Measurements from ENCODE around the gene SLC37A4. TPM values are rescaled to one million over a fixed set of nuclear protein-coding genes. Genes with fewer than 3 reads are reported as not detected.

SLC37A4 gene
- total and polyA plus RNA-seq, 10 of the 15 experiments (the other 5 are each of a cell fraction or from before 2014, with no cell fraction given): 11.6 to 29.7 (median 20.4) TPM

- no peaks in the 10 kb centered on the region for H3K4me1 ChIP-seq (ENCODE audit: control insufficient read depth, insufficient read depth, low read length)
- TF ChIP-seq PAX8 (IDR thresholded peaks at IDR 0.05) (no peak), ZZZ3 (IDR thresholded peaks at IDR 0.05; ENCODE audit: control insufficient read depth, insufficient read length, low read depth) (no peak), SMAD1 (IDR thresholded peaks at IDR 0.05; ENCODE audit: low read depth, partially characterized antibody) (no peak)
- ChIA-PET CTCF (no interaction called here), RAD21 (ENCODE audit: unreplicated experiment) (no interaction called here), POLR2A (interaction anchor here (1.6 kb wide), 1 partner anchor 9 kb away, joined by 5 read pairs; the partner anchor contains the start of gene SLC37A4), SMC1A (ENCODE audit: uncharacterized antibody, unreplicated experiment) (no interaction called here)
- FAIRE-seq (no peak), ATAC-seq (no peak), DNase-seq (ENCODE audit: low read depth, low spot score) (no peak)
- H2AFZ ChIP-seq (ENCODE audit: control insufficient read depth, low read depth, low read length): no peak overlapping the region
- no peak overlapping the region for H3K4me2 ChIP-seq (ENCODE audit: control insufficient read depth, insufficient read depth)
- no peaks in the 10 kb centered on the region for H3K9me3 ChIP-seq (replicated peaks; ENCODE audit: control insufficient read depth, insufficient read depth, low read length)
- peaks cover 5 to 9% of the 10 kb centered on the region in 2 experiments; a peak in 3 of 4 replicates for H3K36me3 ChIP-seq (ENCODE audit: control insufficient read depth in 2 of 2, insufficient read depth in 2 of 2, low read length in 1 of 2)
- no peak overlapping the region for H3K4me3 ChIP-seq
- no peaks in the 10 kb centered on the region for H4K20me1 ChIP-seq (ENCODE audit: control insufficient read depth, insufficient read depth)
- BruUV-seq (replicated peaks): no TSS peak
- H3K27ac ChIP-seq (ENCODE audit: control insufficient read depth, insufficient read depth): no peak overlapping the region
- in situ Hi-C loops (cut with MboI): no loop called here
- 89% methylated on average over 5 of the region's 5 CpGs for WGBS (ENCODE audit: insufficient coverage, insufficient replicate concordance, low lambda C conversion rate, missing lambda C conversion rate)
- H3K27me3 ChIP-seq (replicated peaks in 1 of 2; ENCODE audit: control insufficient read depth in 2 of 2, insufficient read depth in 2 of 2, low read length in 1 of 2): no peaks in the 10 kb centered on the region
- H3K79me2 ChIP-seq (ENCODE audit: control insufficient read depth, insufficient read depth, low read length): peaks cover 38% of the 10 kb centered on the region
- no peak overlapping the region for H3K9ac ChIP-seq (ENCODE audit: control insufficient read depth, insufficient read depth, low read length)
- intact Hi-C loops (cut with micrococcal nuclease; ENCODE audit: unreplicated experiment): no loop called here
Observed at GRCh38 chr11:119021631-119022030, 9.0 kb downstream of the SLC37A4 start.

DNA sequence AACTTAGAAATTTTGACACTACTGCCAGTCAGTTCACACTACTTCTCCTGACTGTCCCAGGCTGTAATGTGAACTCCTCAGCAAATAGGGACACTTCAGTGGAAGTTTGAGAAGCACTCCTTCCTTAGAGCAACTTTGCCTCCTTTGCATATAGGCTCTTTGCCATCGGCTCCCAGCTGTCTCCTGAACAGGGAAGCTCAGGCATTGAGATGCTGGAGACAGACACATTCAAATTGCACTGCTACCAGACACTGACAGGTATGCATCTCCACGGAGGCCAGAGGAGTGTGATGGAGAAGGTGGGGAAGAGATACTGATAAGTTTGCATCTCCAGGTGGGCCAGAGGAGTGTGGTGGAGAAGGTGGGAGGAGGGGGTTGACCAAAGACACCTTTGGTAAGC, 10.7 kb downstream of the SLC37A4 start:
- Histone ChIP-seq H3K79me2 (ENCODE audit: control insufficient read depth, insufficient read depth, low read length) (peaks cover 50% of the 10 kb centered on the region), H4K20me1 (ENCODE audit: control insufficient read depth, insufficient read depth) (no peaks in the 10 kb centered on the region), H3K9ac (ENCODE audit: control insufficient read depth, insufficient read depth, low read length) (peak overlapping the region; percentile 24), H3K4me2 (ENCODE audit: control insufficient read depth, insufficient read depth) (peak overlapping the region; percentile 92), H3K27ac (ENCODE audit: control insufficient read depth, insufficient read depth) (no peak overlapping the region; the same call in 1 of the 2 replicates), H3K27me3 (replicated peaks in 1 of 2; ENCODE audit: control insufficient read depth in 2 of 2, insufficient read depth in 2 of 2, low read length in 1 of 2) (no peaks in the 10 kb centered on the region), H3K36me3 (ENCODE audit: control insufficient read depth in 2 of 2, insufficient read depth in 2 of 2, low read length in 1 of 2) (peaks cover 14 to 15% of the 10 kb centered on the region in 2 experiments), H3K4me3 (peak overlapping the region; percentile 96), H3K4me1 (ENCODE audit: control insufficient read depth, insufficient read depth, low read length) (no peaks in the 10 kb centered on the region; the same call in 1 of the 2 replicates), H3K9me3 (replicated peaks; ENCODE audit: control insufficient read depth, insufficient read depth, low read length) (no peaks in the 10 kb centered on the region; the same call in 2 of the 3 replicates), H2AFZ (ENCODE audit: control insufficient read depth, low read depth, low read length) (no peak overlapping the region)
- FAIRE-seq: no peak
- ChIA-PET POLR2A (interaction anchor here (0.6 to 2.1 kb wide), 6 partner anchors 10 to 301 kb away, joined by 3 to 6 read pairs (median 4); partner anchors contain the start of genes C2CD2L, HYOU1 and SLC37A4), SMC1A (ENCODE audit: uncharacterized antibody, unreplicated experiment) (interaction anchor here (1.3 to 6.4 kb wide), 4 partner anchors 10 to 86 kb away, joined by 3 to 40 read pairs (median 15); partner anchors contain the start of genes CENATAC and SLC37A4), CTCF (interaction anchor here (1.3 to 3.2 kb wide), 3 partner anchors 10 to 37 kb away, joined by 4 to 16 read pairs (median 16); partner anchors contain the start of gene HYOU1), RAD21 (ENCODE audit: unreplicated experiment) (interaction anchor here (1.3 kb wide), 1 partner anchor 65 kb away, joined by 4 read pairs; the partner anchor contains the start of gene HMBS)
- no peak for ATAC-seq
- WGBS (ENCODE audit: insufficient coverage, insufficient replicate concordance, low lambda C conversion rate, missing lambda C conversion rate): 44% methylated on average over 2 of the region's 2 CpGs
- DNase-seq (ENCODE audit: low read depth, low spot score): no peak
- intact Hi-C loops (cut with micrococcal nuclease; ENCODE audit: unreplicated experiment) (loop anchor here (2.0 to 5.0 kb wide), 2 partner anchors 37 to 82 kb away; partner anchors contain the start of genes DPAGT1 and HYOU1), in situ Hi-C loops (cut with MboI) (no loop called here)
- no TSS peak for BruUV-seq (replicated peaks)
- TF ChIP-seq, protein P1, sequence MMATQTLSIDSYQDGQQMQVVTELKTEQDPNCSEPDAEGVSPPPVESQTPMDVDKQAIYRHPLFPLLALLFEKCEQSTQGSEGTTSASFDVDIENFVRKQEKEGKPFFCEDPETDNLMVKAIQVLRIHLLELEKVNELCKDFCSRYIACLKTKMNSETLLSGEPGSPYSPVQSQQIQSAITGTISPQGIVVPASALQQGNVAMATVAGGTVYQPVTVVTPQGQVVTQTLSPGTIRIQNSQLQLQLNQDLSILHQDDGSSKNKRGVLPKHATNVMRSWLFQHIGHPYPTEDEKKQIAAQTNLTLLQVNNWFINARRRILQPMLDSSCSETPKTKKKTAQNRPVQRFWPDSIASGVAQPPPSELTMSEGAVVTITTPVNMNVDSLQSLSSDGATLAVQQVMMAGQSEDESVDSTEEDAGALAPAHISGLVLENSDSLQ (IDR thresholded peaks at IDR 0.05): no peak
- no peak for TF ChIP-seq FOXK2 (IDR thresholded peaks at IDR 0.05)
- no peak for TF ChIP-seq SMAD1 (IDR thresholded peaks at IDR 0.05; ENCODE audit: low read depth, partially characterized antibody)
- TF ChIP-seq ZNF274 (IDR thresholded peaks at IDR 0.05; ENCODE audit: insufficient read depth, insufficient read length): no peak
- TF ChIP-seq SUZ12 (IDR thresholded peaks at IDR 0.05; ENCODE audit: unreplicated experiment): no peak
- TF ChIP-seq SIX5 (IDR thresholded peaks at IDR 0.05; ENCODE audit: low read depth, low read length, severe bottlenecking): no peak
- TF ChIP-seq RCOR1 (conservative IDR thresholded peaks at IDR 0.05; ENCODE audit: low read depth, low read length): no peak
- TF ChIP-seq PAX5 (IDR thresholded peaks at IDR 0.05; ENCODE audit: borderline replicate concordance, low read depth, low read length): no peak
- TF ChIP-seq FOXM1 (IDR thresholded peaks at IDR 0.05; ENCODE audit: low read depth, low read length): no peak
